Activated T-cell treated with anti-CD3 and anti-CD28 coated beads, Interleukin-2, amount 50 U/mL, for 48 hours (primary cell): ENCODE measurements around the gene CTSS.
"Not testable (repeated sequence)": the region's sequence is repeated elsewhere in the genome, so short reads cannot be mapped to it uniquely, and the experiment has no call there.

Experiments
- DNase-seq, 2 experiments: peaks; one replicate each; pipeline ENCODE4 v3.0.0-alpha.2; 2020

CTSS gene

DNA sequence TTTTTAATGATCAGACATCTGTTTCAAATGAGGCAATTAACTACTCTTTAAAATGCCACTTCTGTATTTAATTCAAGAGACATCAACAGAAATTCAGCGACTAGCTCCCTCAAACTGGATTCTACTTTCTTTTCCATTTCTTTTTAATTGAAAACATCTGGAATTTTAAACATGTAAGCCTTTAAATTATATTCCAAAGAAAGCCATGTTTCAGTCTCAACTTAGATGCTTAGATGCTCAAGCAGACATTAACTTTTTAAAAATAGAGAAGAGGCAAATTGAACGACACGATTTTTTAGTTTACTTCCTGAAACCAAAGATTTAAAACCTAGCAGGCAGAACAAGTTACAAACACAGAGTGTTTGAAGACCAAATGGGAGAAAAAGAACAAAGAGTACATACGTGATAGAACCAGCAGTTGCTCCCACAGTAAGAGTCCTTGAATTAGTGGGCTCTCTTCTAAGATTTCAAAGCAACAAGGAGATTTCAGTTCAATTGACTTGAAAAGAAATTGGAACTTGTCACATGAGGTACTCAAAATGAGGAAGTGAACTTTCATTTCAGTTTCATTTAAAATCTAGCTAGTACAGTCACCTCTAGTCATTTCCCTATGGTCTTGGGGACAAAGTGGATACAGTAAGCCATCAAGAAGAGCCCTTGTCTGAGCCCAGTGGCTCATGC lies at the start of gene CTSS:
TSS of gene CTSS (minus strand) at position 483 of the 681 bp plus-strand sequence. CDS start 1,015 bp downstream, outside the sequence.
- no peak for DNase-seq

DNA sequence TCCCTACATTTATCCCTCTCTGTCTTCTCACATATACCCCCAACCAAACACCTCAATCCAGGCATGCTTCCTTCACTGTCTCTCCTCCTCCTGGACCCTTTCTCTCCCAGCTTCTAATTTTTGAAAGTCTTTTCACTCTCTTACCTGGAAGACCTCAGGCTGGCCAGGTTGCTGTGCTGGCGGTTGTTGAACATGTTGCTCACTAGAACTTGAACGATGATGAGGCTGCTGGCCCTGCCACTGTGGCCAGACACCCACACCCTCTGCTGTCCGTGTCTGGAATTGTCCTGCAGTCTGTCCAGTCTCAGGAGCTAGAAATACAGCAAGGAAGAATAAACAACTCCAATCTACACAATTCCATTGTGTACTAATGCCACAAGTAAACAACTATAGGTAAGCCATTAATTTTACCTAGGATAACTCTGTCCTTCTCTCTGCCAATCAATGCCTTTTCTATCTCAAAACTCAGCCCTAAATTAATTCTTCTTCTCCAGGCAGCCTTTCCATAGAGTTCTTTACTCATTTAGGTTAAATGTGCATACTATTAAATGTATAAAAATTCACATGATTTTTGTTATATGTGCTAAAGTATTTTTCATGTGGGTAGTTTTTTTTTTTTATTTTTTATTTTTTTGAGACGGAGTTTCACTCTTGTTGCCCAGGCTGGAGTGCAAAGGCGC lies 47.6 kb upstream of the CTSS start:
- DNase-seq, result peak; percentile 25 to 32

DNA sequence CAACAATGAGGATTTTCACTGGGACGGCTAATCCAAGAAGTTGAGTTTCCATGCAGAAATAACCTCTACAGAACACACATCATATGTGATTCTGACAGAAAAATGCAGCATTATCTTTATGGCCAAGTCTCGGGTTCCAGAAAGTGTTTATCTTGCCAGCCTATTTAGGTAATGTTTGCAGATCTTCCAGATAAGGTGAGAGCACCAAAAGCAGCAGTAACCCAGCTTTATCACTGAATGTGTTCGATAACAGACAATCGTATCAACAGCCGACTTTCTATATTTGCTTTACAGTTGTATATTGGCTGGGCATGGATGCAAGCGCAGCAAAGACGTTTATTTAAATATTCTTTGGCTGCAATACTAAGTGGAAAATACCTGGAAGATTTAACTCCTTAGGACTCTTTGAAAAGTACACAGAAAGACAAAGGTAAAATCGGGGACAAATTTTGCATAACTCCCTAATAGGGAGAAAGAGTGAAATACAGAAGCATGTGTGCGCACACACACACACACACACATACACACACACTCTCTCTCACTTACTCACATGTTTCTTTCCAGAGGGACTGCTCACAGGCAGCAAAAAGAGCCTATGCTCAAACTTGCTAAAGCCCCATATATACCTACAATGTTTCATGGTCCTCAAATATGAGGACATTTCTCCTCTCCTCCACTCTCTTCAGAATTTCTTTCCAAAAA lies 45.5 kb upstream of the CTSS start:
- no peak for DNase-seq

DNA sequence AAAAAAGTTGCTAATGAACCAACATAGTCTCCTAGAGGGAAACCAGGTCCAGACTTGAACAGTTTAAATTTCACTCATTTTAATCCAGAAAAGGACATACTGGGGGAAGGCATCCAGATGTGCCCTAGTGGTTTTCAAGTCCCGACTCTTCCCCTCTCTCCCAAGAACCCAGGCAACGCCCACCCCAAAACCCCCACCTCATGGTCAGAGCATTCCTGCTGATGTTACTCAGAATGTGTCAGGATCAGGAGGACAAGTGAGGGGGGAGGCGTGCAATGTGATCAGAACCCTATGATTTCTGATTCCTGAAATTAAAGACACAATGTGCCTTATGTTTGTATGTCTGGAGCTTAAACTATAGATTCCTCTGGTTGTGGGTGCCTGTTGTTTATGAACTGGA lies 44.1 kb upstream of the CTSS start:
- DNase-seq, result no peak

DNA sequence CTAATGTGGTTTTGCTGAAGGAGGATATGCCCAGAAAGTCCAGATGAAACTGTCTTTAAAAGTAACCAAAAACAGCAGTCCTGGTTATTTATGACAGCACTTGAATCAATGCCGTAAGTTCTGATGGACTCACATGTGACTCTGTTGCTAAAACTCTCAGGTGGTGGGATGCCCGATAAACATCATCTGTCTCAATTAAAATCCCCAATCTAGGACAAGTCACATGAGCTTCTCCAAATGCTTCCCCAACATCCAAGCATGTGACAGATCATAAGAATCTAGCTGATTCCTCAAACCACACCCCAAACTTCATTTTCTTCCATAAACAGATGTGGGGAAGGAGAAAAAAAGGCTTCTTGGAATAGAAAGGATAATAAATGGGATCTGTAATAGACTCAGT lies 43.3 kb upstream of the CTSS start:
- DNase-seq, result no peak

DNA sequence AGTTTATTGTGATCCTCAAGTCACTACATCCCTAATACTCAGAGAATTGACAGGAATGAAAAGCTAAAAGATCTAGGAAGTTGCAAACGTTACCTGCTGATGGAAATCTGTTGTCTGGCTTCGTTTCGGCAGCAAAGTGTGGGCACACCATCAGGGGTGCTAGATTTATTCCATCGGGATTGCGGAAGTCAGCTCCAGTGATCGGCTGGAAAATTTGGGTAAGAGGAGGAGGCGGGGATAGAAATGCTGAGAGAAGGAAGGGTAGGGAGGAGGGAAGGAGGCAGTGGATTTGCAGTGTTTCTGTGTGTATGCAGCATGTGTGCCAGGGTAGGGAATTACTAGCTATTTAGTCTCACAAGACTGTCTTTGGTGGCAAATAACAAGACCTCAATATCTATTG lies 42.5 kb upstream of the CTSS start, which contains the start of gene CTSK:
TSS of gene CTSK (minus strand) at position 140 of the 400 bp plus-strand sequence. CDS start 1,455 bp downstream, outside the sequence.
- no peak for DNase-seq

DNA sequence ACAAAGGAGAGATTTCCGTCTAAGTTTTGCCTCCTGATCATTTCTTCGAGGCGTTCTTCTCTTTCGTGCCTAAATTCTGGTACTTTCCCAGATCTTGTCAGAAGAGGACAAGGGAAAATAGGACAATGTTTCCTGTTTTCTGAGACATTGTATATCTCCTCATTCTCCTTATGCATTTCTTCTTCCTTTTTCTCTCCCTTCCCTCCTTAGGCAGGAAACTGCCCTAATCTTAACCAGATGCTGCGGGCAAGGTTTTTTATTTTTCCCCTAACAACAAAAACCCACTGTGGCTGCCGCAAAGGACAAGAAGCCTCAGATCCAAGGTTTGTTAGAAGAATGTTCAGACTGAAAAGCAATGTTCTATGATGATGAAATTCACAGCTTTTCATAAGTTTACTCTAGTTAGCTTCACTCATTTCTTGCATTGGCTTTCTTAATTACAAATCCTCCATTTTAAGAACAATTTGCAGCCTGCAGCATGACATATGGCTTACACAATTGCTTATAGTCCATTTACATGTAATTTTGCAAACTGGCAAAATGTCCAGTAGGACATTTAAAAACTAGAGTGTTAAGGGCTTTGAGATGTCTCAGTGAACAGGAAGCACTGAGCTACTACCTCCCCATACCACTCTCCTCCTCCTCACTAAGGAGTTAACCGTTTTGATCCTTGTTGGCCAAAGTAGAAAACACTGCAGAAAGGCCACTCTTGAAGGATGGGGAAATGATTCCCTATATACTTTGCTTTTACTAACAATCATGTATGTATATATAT lies 41.9 kb upstream of the CTSS start:
- DNase-seq, result no peak

DNA sequence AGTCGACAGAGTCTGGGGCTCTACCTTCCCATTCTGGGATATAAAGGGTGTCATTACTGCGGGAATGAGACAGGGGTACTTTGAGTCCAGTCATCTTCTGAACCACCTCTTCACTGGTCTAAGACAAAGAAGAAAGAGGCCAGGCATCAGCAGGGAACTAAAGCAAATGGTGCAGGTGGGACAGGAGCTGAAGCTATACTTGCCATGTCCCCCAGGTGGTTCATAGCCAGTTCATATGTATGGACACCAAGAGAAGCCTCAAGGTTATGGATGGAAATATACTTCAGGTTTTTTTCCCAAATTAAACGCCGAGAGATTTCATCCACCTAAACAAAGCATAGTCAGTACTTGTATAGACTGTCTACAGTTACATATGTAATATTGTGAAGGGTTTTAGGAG lies 40.3 kb upstream of the CTSS start:
- DNase-seq, result no peak

DNA sequence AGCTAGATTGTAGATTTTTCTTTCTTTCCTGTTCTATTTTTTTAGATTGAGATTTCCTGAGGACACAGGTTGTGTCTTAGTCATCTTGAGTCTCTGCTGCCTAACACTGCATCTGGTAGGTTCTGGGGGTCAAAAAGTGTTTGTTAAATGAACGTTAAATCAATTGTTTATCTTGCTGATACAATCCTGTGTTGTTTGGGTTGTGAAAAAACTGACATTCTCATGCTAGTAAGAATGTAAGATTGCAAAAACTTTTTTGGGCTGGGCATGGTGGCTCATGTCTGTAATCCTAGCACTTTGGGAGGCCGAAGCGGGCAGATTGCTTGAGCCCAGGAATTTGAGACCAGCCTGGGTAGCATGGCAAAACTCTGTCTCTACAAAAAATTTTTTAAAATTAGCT lies 39.1 kb upstream of the CTSS start:
- DNase-seq, result no peak

DNA sequence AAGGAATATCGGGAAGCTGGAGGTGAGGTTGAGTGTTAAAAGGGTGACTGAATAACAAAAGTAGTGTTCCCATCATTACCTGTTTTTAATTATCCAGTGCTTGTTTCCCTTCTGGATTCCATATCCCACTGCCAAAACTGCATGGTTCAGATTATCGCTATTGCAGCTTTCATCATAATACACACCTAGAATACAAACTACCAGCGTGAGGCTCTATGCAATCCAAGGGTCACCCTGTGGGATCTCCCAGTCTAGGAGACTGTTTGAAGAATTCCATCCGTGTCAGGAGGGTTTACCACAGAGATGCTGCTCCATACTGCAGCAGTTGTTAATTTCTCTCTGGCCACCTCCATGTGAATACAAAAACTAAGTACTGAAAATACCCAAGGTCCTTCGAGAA lies 33.5 kb upstream of the CTSS start:
- no peak for DNase-seq

DNA sequence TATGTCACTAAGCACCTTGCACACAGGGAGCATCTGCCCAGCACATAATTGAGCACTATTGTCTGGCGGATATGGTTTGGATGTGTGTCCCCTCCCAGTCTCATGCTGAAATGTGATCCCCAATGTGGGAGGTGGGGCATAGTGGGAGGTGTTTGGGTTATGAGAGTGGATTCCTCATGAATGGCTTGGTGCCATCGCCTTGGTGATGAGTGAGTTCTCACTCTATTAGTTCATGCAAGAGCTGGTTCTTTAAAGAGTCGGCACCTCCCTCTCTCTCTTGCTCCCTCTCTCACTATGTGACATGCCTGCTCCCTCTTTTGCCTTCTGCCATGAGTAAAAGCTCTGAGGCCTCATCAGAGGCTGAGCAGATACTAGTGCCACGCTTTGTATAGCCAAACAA lies 32.9 kb upstream of the CTSS start:
- no peak for DNase-seq

DNA sequence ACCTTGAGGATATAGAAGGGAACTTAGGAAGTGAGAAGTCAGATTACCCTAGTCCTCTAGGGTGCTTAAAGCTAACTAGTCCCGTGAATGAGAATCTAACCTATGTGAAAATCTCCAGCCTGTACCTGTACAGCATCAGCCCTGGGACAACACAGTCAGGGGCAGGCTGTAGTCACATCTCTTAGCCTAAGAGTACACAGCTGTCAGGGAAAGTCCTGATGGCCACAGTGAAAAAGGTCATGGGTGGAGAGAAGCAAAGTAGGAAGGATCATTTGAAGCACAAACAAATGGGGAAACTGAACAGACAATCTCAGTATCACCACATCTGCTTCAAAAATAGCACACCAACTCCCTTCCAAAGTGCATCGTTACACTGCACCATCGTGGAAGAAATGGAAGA lies 30.8 kb upstream of the CTSS start:
- no peak for DNase-seq

DNA sequence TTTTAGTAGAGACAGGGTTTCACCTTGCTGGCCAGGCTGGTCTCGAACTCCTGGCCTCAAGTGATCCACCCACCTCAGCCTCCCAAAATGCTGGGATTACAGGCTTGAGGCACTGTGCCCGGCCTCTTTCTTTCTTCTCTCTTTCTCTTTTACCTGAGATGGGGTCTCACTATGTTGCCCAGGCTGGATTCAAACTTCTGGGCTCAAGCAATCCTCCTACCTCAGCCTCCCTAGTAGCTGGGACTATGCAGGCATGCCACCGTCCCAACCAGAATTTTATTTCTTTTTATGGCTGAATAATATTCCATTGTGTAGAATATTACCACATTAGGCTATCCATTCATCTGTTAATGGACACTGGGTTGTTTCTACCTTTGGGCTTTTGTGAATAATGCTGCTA lies 28.2 kb upstream of the CTSS start:
- not testable (repeated sequence) for DNase-seq

DNA sequence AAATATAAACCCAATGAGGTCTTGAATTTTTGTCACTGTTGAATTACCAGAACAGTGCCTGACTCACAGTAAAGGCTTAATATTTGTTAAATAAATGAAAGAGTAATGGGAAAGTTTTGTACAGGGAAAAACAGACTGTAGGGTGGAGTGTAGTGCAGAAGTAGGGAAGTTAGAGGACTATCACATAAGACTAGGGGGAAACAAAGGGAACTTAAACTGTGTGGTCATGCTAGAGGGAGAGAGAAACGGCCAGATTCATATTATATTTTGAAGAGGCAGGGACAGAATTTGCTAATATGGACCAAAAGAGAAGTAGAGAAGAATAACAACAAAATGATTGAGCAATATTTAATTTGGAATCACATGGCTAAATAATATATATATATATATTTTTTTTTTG lies 27.6 kb upstream of the CTSS start:
- no peak for DNase-seq

DNA sequence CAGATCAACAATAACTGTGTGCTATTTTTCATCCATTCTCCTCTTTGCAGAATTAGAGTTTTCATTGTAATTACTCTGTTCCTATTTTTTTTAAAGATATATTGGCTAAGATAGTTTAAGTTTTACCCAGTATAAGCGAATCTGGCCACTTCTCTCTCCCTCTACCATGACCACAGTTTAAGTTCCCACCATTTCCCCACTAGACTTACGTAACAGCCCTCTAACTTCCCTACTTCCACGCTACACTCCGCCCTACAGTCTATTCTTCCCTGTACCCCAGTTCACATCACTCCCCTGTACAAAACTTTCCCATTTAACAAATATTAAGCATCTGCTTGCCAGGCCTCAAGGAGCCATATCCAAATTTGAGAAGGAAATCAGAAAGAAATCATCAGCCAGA lies 26.0 kb upstream of the CTSS start:
- DNase-seq, result no peak

DNA sequence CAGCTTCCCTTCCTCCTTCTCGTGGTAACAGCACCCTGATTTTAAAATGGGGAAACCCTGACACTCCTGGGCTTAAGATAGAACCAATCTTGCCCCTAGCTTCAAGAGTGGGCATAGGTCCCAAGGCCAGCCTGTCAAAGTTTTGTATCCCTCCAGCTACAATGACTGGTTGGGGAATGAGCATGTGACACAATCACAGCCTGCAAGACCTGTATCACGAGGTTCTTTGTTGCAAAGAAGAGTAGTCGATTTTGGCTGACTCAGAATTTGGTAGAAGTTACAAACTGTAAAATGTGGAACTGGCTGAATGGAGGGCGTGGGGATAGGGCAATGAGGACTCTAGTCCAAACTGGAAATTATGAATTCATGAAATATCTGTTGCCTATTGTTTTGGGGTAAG lies 23.8 kb upstream of the CTSS start:
- no peak for DNase-seq

DNA sequence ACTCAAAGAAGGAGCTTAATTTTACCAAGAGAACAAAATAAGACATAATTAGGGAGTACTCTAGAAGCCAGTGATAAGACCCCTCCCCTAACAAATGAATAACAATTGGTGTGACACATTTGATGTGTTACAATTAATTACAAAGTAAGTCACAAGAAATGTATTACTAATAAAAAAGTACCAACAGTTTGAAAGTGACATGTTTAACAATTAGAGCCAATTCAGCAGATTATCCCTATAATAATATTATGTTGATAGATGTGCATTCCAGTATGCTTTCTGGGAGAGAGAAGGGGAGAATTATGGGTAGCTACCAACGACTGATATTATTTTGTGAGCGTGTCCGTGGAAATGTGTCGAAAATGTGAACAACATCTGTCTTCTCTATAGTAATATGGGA lies 23.4 kb upstream of the CTSS start:
- no peak for DNase-seq

DNA sequence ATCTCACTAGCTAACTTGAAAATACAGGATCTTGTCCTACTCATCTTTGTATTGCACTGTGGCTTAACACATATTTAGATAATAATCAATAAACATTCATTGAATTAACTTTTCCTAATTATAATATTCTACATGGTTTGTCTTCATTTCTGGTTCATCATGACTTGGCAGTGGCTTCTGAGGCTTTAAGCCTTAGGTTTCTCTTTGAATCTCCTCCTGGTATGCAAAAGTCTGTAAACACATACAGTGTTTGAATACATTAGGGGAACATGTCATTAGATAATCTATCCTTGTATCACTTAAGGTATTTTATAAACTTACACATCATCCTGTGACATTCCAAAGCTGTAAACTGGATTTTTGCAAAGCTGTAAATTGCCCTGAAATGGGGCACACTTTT lies 21.9 kb upstream of the CTSS start:
- no peak for DNase-seq

DNA sequence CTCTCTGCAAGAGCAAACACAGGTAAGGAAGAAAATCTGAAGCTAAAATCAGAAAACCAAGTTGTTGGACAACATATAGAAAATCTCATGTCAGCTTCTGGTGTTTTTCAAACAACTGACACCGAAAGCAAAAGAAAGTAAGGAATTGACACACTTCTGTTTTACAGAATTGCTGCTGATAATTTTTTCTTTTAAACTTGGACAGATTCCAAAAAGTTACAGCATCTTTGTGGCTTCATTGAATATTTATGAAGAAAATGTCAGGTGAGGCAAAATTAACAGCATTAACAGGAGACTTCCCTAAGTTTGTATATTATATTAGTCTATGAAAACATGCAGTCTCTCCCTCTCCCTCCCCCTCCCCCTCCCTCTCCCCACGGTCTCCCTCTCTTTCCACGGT lies 14.9 kb upstream of the CTSS start:
- no peak for DNase-seq

DNA sequence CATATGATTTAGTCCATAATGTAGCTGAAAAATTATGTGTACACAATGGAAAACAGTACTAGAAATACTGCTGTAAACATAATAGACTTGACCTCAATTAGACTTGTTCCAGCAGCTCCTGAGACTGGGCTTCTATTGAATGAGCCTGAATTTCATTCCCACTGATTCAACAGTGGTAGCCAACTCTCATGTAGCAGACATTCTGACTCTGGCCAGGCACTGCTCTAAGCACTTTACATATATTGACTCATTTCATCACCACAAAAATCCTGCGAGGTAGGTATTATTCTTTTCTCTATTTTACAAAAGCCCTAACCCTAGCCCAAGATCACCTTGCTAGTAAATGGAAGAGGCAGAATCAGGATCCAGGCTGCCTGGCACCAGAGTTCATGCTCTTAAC lies 12.8 kb upstream of the CTSS start:
- DNase-seq, result no peak

DNA sequence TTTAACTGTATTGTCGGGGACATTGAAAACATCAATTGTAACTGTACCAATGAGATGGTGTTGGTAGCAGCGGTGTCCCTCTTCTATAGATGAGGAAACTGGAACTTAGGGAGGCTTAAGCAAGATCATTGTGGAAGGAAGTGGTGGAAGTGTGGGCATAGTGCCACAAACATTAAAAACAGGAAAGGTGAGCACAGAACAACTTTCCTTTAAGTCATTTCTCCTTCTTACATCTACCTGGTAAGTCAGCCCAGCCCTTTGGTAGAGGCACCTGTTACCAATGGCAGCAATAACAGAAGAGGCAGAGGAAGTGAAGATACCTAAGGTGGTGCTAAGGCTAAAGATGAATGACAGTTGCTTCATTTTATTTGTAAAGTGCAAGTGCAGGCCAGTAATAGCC lies 12.0 kb upstream of the CTSS start:
- no peak for DNase-seq

DNA sequence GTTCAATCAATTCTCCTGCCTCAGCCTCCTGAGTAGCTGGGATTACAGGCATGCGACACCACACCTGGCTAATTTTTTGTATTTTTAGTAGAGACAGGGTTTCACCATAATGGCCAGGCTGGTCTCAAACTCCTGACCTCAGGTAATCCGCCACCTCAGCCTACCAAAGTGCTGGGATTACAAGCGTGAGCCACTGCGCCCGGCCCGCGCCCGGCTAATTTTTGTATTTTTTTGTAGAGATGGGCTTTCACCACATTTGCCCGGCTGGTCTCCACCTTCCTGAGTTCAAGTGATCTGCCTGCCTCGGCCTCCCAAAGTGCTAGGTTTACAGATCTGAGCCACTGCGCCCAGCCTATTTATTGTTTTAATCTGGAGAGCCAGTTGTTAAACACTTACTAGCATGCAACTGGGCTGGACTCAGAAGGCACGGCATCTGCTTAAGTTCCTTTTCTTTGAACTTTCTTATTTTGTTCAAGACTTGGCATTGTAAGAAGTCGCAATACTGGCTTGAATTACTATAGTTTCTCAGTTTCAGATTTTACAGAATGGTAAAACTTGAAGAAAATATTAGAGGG lies 10.4 kb upstream of the CTSS start:
- not testable (repeated sequence) for DNase-seq

DNA sequence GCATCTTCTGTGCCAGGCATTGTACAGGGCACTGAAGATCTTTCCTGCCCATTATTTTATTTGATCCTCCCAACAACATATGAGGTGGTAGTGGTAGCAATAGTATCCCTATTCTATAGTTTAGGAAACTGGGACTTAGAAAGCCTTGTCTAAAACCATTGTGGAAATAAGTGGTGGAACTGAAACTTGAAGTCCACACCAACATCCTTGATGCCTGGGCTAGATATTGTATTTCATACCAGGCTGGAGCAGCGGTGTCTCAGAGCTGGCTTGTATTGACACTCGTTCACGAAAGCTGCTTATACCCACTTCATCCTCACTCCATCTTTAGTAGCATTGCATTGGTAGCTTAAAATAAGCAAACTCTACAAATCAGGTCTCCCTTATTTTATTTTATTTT lies 9.7 kb upstream of the CTSS start:
- DNase-seq, result no peak
